ENCODE measurements around the gene LRRC23.
A peak's percentile ranks its signal among the peaks of the same experiment; 100 is the strongest.

DNA sequence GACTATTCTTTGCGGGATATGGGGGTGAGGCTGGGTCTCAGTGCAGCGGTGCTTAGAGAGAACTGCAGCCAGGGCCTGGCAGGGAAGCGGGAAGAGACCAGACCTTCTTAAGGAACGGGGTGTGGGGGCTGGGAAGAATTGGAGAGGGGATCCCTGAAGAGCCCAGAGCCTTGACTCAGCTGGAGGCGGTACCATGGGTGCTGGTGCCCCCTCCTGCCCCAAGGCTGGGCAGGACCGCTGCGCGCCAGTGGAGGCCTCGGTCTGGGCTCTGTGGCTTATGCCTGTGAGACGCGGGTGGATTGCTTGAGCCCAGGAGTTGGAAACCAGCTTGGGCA lies 37.7 kb downstream of the LRRC23 start:
- TF ChIP-seq POLR2AphosphoS5 (IDR thresholded peaks at IDR 0.05) (peak; percentile 6), CTCF (IDR thresholded peaks at IDR 0.05) (no peak), POLR2A (IDR thresholded peaks at IDR 0.05) (no peak)
